Measurements from ENCODE around the gene PRKCE.

DNA sequence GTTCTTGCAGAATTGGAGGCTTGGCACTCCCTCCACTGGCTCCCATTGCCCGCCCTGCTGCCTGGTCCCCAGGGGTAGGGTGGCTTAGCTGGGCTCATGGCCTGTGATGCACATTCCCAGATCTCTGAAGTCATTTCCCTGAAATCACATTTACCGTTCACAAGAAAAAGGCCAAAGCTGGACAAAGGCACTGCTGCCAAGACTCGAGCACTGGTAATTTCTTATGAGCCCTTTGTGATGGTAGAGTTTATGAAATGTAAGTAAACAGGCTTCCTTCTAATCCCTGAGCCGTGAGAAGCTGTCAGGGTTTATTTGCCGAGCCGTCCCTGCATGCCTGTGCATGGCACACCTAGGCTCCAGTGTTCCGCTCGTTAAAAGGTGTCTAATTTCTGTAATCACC is 398.6 kb downstream of the PRKCE start:
- TF ChIP-seq, protein P1, sequence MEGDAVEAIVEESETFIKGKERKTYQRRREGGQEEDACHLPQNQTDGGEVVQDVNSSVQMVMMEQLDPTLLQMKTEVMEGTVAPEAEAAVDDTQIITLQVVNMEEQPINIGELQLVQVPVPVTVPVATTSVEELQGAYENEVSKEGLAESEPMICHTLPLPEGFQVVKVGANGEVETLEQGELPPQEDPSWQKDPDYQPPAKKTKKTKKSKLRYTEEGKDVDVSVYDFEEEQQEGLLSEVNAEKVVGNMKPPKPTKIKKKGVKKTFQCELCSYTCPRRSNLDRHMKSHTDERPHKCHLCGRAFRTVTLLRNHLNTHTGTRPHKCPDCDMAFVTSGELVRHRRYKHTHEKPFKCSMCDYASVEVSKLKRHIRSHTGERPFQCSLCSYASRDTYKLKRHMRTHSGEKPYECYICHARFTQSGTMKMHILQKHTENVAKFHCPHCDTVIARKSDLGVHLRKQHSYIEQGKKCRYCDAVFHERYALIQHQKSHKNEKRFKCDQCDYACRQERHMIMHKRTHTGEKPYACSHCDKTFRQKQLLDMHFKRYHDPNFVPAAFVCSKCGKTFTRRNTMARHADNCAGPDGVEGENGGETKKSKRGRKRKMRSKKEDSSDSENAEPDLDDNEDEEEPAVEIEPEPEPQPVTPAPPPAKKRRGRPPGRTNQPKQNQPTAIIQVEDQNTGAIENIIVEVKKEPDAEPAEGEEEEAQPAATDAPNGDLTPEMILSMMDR (conservative IDR thresholded peaks at IDR 0.05; ENCODE audit: low read length): no peak
- no peak for TF ChIP-seq EZH2phosphoT487 (IDR thresholded peaks at IDR 0.05; ENCODE audit: borderline replicate concordance, low read depth, low read length)

Measured in OCI-LY7 (cell line).